Activated naive CD8-positive, alpha-beta T cell treated with anti-CD3 and anti-CD28 coated beads, Interleukin-2, amount 50 U/mL, for 16 hours (primary cell): Measurements from ENCODE around the gene SV2C.
"Not testable (repeated sequence)": the region's sequence is repeated elsewhere in the genome, so short reads cannot be mapped to it uniquely, and the experiment has no call there.

Source experiments
- DNase-seq: peaks from one replicate; pipeline ENCODE4 v3.0.0-alpha.2; 2020; ENCODE audit warnings: low read depth, low spot score

SV2C gene

GRCh38 chr5:76082772-76083554 lies at the start of gene SV2C:
Gene SV2C, plus strand, starts transcription at chr5:76083383. Its CDS starts 48,368 bp downstream, at chr5:76131751.
- no peak for DNase-seq

DNA sequence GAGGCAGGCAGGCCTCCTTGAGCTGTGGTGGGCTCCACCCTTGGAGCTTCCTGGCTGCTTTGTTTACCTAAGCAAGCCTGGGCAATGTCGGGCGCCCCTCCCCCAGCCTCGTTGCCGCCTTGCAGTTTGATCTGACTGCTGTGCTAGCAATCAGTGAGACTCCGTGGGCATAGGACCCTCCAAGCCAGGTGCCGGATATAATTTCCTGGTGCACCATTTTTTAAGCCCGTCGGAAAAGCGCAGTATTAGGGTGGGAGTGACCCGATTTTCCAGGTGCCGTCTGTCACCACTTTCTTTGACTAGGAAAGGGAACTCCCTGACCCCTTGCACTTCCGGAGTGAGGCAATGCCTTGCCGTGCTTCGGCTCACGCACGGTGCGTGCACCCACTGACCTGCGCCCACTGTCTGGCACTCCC lies 45.4 kb upstream of the SV2C start:
- not testable (repeated sequence) for DNase-seq

DNA sequence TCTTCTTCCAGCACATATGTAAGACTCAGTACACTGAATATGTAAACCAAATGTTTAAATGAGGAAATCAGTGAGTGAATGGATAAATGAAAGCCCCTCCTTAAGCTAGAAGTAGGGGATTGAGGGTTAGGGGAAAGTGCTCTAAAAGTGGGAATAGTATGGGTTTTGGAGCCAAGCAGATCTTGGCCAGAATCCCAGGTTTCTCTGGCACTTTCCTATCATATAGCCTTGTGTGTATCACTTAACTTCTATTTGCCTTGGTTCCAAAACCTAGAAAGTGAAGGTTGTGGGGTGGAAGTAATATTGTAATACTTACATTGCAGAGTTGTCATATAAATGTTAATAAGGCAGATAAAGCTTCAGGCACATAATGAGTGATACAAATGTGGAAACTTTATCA lies 45.0 kb upstream of the SV2C start:
- no peak for DNase-seq

DNA sequence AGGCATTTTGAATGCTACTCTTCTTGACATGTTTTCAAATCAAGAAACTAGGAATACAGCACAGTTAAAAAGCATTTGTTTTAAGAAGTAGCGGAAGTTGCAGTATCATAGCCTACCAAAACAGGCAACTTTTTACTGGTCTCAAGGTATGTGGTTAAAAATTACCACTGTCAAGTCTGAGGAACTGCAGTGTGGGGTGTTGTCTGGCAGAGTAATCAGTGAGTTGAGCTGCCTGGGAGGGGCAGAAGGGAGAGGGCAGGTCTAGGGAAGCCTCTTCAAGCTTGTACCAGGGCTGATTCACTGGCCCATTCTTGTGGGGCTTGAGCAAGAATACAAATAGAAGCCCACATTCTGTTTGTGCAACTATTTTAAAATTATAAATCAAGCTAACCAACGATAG lies 42.4 kb upstream of the SV2C start:
- DNase-seq, result no peak

- DNase-seq, result no peak
Observed at GRCh38 chr5:76041863-76042262, 41.3 kb upstream of the SV2C start.

DNA sequence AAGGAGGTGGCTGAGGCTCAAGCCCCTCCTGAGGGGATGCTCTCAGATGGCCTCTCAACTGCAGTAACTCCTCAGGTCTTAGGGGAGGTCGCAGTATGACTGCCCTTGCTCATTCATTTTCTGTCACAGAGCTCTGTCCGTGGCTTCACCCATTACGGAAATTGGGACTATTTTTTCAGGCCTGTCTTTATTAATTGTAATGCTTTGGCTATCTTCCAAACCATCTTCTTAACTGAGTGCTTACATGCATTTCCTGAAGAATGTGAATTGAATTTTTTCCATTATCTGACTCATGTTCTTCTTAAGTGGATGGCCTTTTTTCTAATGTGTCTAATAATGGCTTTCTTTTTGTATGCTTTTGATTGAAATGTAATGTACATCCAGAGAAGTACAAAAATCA lies 36.4 kb upstream of the SV2C start:
- DNase-seq, result no peak

GRCh38 chr5:76050134-76050533 lies 33.0 kb upstream of the SV2C start:
- DNase-seq, result no peak

- no peak for DNase-seq
Observed at GRCh38 chr5:76062502-76063041, 20.6 kb upstream of the SV2C start.

GRCh38 chr5:76065258-76065657 lies 17.9 kb upstream of the SV2C start:
- DNase-seq, result no peak

DNA sequence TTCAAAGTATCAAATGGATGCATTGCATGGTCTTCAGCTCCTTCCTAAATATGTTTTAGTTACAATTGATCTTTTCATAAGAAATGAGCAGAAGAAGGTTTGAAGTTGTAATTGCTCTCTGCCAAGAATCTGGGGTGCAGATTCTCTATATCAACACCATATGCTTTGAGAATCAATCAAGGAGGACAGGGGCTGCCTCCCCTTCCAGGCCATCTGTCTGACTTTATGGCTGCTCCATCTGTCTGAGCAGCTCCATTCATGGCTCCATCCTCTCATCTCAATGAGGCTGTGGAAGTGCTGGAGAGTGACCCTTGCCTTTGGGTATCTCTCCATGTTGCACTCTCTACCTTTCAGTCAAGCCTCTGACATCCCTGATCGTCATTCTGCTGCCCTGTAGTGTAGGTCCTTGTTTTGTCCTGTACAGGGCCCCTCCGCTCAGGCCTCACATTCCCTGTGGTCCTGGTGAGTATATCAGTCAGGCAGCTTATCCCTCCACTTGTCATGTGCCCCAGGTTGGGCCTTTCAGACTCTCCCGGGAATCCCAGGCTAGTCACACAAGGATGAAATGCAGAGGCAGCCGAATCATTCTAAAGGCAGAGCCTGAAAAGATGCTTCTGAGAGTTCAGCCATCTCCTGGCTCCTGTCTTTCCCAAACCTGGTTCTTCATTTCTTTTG lies 14.0 kb upstream of the SV2C start:
- no peak for DNase-seq

- no peak for DNase-seq
Observed at GRCh38 chr5:76074487-76075065, 8.6 kb upstream of the SV2C start.

- DNase-seq, result no peak
Observed at GRCh38 chr5:76081811-76082771, 1.1 kb upstream of the SV2C start.

GRCh38 chr5:76083555-76084495 lies 642 bp downstream of the SV2C start:
- DNase-seq, result no peak

DNA sequence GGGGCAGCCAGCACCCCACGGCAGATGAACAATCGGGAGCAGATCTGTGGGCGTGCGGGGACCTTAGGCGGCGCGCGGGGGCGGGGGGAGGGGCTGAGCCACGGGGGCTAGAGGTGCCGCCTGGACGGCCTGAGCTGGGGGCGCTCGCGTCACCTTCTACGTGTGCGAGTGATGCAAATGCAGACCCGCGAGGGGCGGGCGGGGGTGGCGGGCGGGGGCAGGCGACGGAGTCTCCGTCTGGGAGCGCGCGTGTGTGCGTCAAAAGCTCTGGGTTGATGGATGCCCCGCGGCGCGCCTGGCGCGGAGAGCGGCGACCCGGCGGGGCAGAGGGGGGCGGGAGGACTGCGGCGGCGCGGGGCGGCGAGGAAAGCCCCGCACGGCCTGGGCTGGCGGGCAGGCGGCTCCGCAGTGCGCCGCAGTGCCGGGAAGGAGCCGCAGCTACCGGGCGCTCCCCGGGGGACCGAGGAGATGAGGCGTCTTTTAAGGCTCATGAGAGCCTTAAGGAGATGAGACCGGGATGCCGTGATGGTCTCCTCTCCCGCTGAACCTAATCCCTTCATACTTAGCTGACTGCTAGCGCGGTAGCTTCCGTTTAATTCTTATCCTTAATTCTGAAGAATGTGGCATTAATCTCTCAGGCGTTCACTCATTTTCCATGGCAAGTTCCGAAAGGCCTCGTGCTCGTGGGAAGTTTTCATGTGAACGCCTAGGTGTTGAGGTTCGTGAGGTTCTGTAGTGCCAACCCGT lies 1.5 kb downstream of the SV2C start:
- no peak for DNase-seq

- DNase-seq, result no peak
Observed at GRCh38 chr5:76085243-76085579, 2.0 kb downstream of the SV2C start.

- no peak for DNase-seq
Observed at GRCh38 chr5:76086095-76086494, 2.9 kb downstream of the SV2C start.

- not testable (repeated sequence) for DNase-seq
Observed at GRCh38 chr5:76089156-76089555, 6.0 kb downstream of the SV2C start.

- no peak for DNase-seq
Observed at GRCh38 chr5:76091351-76091750, 8.2 kb downstream of the SV2C start.

- no peak for DNase-seq
Observed at GRCh38 chr5:76099286-76099702, 16.1 kb downstream of the SV2C start.

GRCh38 chr5:76099756-76100155 lies 16.6 kb downstream of the SV2C start:
- DNase-seq, result no peak
